ENCODE results near the gene IDUA. TPM values are rescaled to one million over a fixed set of nuclear protein-coding genes. Genes with fewer than 3 reads are reported as not detected.

Gene IDUA
- total and polyA plus RNA-seq, 12 donors: 1.6 to 109 (median 31.2) TPM

GRCh38 chr4:1013225-1014073, 26.6 kb downstream of the IDUA start:
- Histone ChIP-seq H3K4me1 (replicated peaks in 1 of 2) (peaks cover 29 to 58% of the 10 kb centered on the region in 2 donors), H3K27ac (peak overlapping the region; percentile 39 to 90 (median 73)), H3K9me3 (replicated peaks in 1 of 3) (no peaks in the 10 kb centered on the region), H3K36me3 (replicated peaks in 1 of 2) (no peaks in the 10 kb centered on the region), H3K4me3 (no peak overlapping the region), H3K27me3 (peaks cover under 1% of the 10 kb centered on the region)
- intact Hi-C loops (cut with DNase I): no loop called here
- peak in 6 of 7 donors; percentile 63 to 79 (median 68) for DNase-seq
- 71 to 78% (median 74%) methylated on average over 4 to 43 of the region's 43 CpGs for WGBS, 4 donors
- TF ChIP-seq CTCF (IDR thresholded peaks at IDR 0.05) (no peak), POLR2A (IDR thresholded peaks at IDR 0.05) (no peak)

GRCh38 chr4:1014291-1015167, 27.7 kb downstream of the IDUA start:
- no peaks in the 10 kb centered on the region for H3K27me3 ChIP-seq
- peak overlapping the region in 3 of 5 donors; percentile 39 to 90 (median 84) for H3K27ac ChIP-seq
- no peaks in the 10 kb centered on the region for H3K36me3 ChIP-seq (replicated peaks in 1 of 2)
- TF ChIP-seq POLR2A (IDR thresholded peaks at IDR 0.05) (no peak), CTCF (IDR thresholded peaks at IDR 0.05) (no peak)
- intact Hi-C loops (cut with DNase I): no loop called here
- H3K9me3 ChIP-seq (replicated peaks in 1 of 3): no peaks in the 10 kb centered on the region
- WGBS, 4 donors: 69 to 71% (median 70%) methylated on average over 15 to 36 of the region's 36 CpGs
- no peak overlapping the region for H3K4me3 ChIP-seq
- DNase-seq: peak in 1 of 7 donors; percentile 55
- H3K4me1 ChIP-seq (replicated peaks in 1 of 2): peaks cover 29 to 51% of the 10 kb centered on the region in 2 donors

GRCh38 chr4:1015179-1015578, 28.3 kb downstream of the IDUA start:
- no peak for DNase-seq
- intact Hi-C loops (cut with DNase I): no loop called here
- Histone ChIP-seq H3K4me3 (no peak overlapping the region), H3K36me3 (replicated peaks in 1 of 2) (no peaks in the 10 kb centered on the region), H3K27ac (peak overlapping the region in 1 of 5 donors; percentile 84), H3K4me1 (replicated peaks in 1 of 2) (peaks cover 25 to 47% of the 10 kb centered on the region in 2 donors), H3K27me3 (no peaks in the 10 kb centered on the region), H3K9me3 (replicated peaks in 1 of 3) (no peaks in the 10 kb centered on the region)
- TF ChIP-seq CTCF (IDR thresholded peaks at IDR 0.05): no peak
- TF ChIP-seq POLR2A (IDR thresholded peaks at IDR 0.05): no peak
- 79 to 89% (median 85%) methylated on average over 2 to 8 of the region's 8 CpGs for WGBS, 4 donors

GRCh38 chr4:1015746-1016145, 28.9 kb downstream of the IDUA start:
- DNase-seq: no peak
- no peaks in the 10 kb centered on the region for H3K9me3 ChIP-seq (replicated peaks in 1 of 3)
- H3K4me1 ChIP-seq (replicated peaks in 1 of 2): peaks cover 19 to 41% of the 10 kb centered on the region in 2 donors
- H3K4me3 ChIP-seq: no peak overlapping the region
- no peaks in the 10 kb centered on the region for H3K27me3 ChIP-seq
- no peaks in the 10 kb centered on the region for H3K36me3 ChIP-seq (replicated peaks in 1 of 2)
- 67 to 90% (median 76%) methylated on average over 2 to 10 of the region's 10 CpGs; no CpG with 5 or more reads in 1 of the 4 donors for whole genome bisulfite sequencing, 4 donors
- intact Hi-C loops (cut with DNase I): no loop called here
- no peak overlapping the region for H3K27ac ChIP-seq
- TF ChIP-seq POLR2A (IDR thresholded peaks at IDR 0.05) (no peak), CTCF (IDR thresholded peaks at IDR 0.05) (no peak)
